Measurements from ENCODE around the gene GNL3L.
"Not testable (repeated sequence)": the region's sequence is repeated elsewhere in the genome, so short reads cannot be mapped to it uniquely, and the experiment has no call there.

Gene GNL3L

GRCh38 chrX:54529151-54529550, 868 bp upstream of the GNL3L start:
- H3K36me3 Mint-ChIP-seq (ENCODE audit: low read depth), result peaks cover 45% of the 10 kb centered on the region
- H3K4me3 Mint-ChIP-seq, result no peak overlapping the region
- peaks cover 27% of the 10 kb centered on the region for H3K4me1 Mint-ChIP-seq (ENCODE audit: low read depth)
- no peaks in the 10 kb centered on the region for H3K9me3 Mint-ChIP-seq
- H3K27ac Mint-ChIP-seq, result peak overlapping the region; percentile 96
- peaks cover 7% of the 10 kb centered on the region for H3K27me3 Mint-ChIP-seq
- DNase-seq, result no peak

DNA sequence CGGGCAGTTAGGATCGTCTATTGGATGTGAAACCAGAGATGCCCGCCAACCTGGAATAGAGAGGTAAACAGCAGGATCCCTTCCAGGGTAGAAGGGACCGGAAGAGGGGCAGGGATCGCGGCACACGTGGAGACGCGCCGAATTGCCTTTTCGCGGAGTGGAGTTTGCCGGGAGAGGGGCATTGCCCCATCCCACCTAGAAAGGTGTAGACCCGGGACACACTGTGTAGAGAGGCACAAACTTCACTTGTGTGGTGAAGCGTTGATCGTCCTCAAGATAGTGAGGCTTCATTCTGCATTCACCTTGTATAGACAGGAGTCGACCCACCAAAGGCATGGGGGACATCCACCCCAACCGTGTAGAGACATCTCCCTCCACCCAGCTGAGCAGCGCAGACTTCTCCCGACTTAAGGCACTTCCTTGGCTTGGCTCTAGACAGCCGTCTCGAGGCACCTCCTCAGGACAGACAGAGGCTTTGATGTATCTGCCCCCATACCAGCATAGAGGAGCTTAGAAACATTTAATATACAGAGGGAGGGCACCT, 410 bp downstream of the GNL3L start:
- Mint-ChIP-seq H3K27ac (peak overlapping the region; percentile 96), H3K27me3 (peaks cover 3% of the 10 kb centered on the region), H3K4me1 (ENCODE audit: low read depth) (peaks cover 34% of the 10 kb centered on the region), H3K36me3 (ENCODE audit: low read depth) (peaks cover 52% of the 10 kb centered on the region), H3K4me3 (peak overlapping the region; percentile 92), H3K9me3 (no peaks in the 10 kb centered on the region)
- DNase-seq, result no peak

DNA sequence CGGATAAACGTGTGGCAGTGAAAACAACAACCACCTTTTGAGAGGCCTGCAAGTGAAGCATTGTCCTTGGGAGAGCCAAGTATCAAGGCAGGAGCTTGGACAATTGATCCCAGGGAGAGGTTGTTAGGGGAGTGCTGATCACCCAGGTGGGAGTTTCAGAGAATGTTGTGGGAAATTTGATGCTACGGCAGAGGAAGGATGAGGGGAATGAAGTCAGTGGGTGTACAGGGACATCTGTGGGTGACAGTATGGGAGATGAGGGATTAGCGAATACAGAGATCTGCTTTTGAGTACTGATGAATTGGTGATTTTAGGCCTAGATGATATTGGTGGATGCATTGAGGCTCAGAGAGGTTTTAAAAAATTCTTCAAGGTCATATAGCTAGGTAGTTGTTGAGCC, 4.3 kb downstream of the GNL3L start:
- Mint-ChIP-seq H3K27ac (no peak overlapping the region), H3K9me3 (no peaks in the 10 kb centered on the region), H3K4me3 (no peak overlapping the region), H3K4me1 (ENCODE audit: low read depth) (peaks cover 36% of the 10 kb centered on the region), H3K27me3 (peaks cover 8% of the 10 kb centered on the region), H3K36me3 (ENCODE audit: low read depth) (peaks cover 79% of the 10 kb centered on the region)
- no peak for DNase-seq

- no peak for DNase-seq
- Mint-ChIP-seq H3K27me3 (peaks cover 5% of the 10 kb centered on the region), H3K4me3 (no peak overlapping the region), H3K9me3 (no peaks in the 10 kb centered on the region), H3K27ac (no peak overlapping the region), H3K36me3 (ENCODE audit: low read depth) (peaks cover 80% of the 10 kb centered on the region), H3K4me1 (ENCODE audit: low read depth) (peaks cover 4% of the 10 kb centered on the region)
Observed at GRCh38 chrX:54540289-54540688, 10.3 kb downstream of the GNL3L start.

GRCh38 chrX:54542239-54542638, 12.2 kb downstream of the GNL3L start:
- not testable (repeated sequence) for H3K9me3 Mint-ChIP-seq; DNase-seq; H3K4me1 Mint-ChIP-seq (ENCODE audit: low read depth); H3K27me3 Mint-ChIP-seq; H3K27ac Mint-ChIP-seq; H3K4me3 Mint-ChIP-seq
- peaks cover 83% of the 10 kb centered on the region for H3K36me3 Mint-ChIP-seq (ENCODE audit: low read depth)

DNA sequence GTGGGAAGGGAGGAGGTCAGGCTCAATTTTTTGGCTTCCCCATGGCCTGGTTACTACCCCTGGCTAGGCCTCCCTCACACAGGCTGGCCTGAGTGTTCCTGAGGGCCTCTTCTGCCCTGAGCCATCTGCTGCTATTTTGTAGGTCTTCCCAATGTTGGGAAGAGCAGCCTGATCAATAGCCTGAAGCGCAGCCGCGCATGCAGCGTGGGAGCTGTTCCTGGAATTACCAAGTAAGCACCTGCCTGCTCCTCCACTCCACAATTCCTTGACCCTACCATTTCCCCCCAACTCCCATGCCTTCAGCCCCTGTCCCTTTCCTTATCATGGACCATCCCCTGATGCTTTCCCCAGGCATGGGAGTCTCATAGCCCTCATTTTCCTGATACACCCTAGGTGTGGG, 20.8 kb downstream of the GNL3L start:
- Mint-ChIP-seq H3K9me3 (no peaks in the 10 kb centered on the region), H3K4me3 (no peak overlapping the region), H3K36me3 (ENCODE audit: low read depth) (peaks cover 87% of the 10 kb centered on the region), H3K27me3 (peaks cover 16% of the 10 kb centered on the region), H3K4me1 (ENCODE audit: low read depth) (no peaks in the 10 kb centered on the region), H3K27ac (no peak overlapping the region)
- no peak for DNase-seq

DNA sequence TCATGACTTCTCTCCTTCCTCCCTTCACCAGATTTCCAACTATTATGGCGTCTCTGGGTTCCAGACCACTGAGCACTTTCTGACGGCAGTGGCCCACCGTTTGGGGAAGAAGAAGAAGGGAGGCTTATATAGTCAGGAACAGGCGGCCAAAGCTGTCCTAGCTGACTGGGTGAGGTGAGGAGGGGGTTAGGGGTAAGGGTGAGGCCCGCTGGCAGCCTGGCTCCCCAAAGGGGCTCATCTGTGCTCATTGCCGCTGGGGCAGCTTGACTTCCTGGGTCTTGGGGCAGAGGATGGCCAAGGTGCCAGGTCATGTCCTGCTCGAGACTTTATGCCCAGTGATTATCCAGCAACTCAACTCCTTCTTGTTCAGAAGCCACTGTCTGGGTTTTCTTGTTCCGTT, 21.8 kb downstream of the GNL3L start:
- no peak for DNase-seq
- H3K4me3 Mint-ChIP-seq, result no peak overlapping the region
- H3K27ac Mint-ChIP-seq, result no peak overlapping the region
- H3K9me3 Mint-ChIP-seq, result no peaks in the 10 kb centered on the region
- peaks cover 91% of the 10 kb centered on the region for H3K36me3 Mint-ChIP-seq (ENCODE audit: low read depth)
- no peaks in the 10 kb centered on the region for H3K4me1 Mint-ChIP-seq (ENCODE audit: low read depth)
- H3K27me3 Mint-ChIP-seq, result peaks cover 19% of the 10 kb centered on the region

GRCh38 chrX:54555006-54555405, 25.0 kb downstream of the GNL3L start:
- H3K4me1 Mint-ChIP-seq (ENCODE audit: low read depth); H3K27ac Mint-ChIP-seq; H3K9me3 Mint-ChIP-seq; H3K4me3 Mint-ChIP-seq; DNase-seq; H3K27me3 Mint-ChIP-seq: not testable (repeated sequence)
- H3K36me3 Mint-ChIP-seq (ENCODE audit: low read depth), result peaks cover 89% of the 10 kb centered on the region

- Mint-ChIP-seq H3K9me3 (no peaks in the 10 kb centered on the region), H3K4me3 (no peak overlapping the region), H3K36me3 (ENCODE audit: low read depth) (peaks cover 83% of the 10 kb centered on the region), H3K27ac (no peak overlapping the region), H3K4me1 (ENCODE audit: low read depth) (no peaks in the 10 kb centered on the region), H3K27me3 (peaks cover 8% of the 10 kb centered on the region)
- DNase-seq, result no peak
Observed at GRCh38 chrX:54560411-54560810, 30.4 kb downstream of the GNL3L start.

DNA sequence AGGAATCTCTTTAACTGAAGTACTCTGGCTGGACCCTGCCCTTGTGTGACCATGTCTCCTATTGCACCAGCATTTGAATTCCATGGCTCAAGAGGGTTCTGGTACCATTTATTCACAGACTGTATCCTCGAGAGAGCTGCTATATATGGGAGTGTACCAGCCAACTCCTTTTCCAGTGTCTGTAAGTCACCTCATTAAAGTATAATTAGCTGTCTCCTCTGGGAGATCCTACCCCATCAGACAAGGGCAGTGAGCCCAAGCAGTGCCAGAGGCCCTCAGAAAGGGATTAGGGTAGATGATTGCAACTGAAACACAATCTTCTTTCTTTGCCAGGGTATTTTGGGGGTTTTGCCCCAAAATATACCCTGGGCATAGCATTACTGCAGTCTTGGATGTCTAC, 31.6 kb downstream of the GNL3L start:
- Mint-ChIP-seq H3K9me3 (no peaks in the 10 kb centered on the region), H3K27me3 (peaks cover 3% of the 10 kb centered on the region), H3K4me1 (ENCODE audit: low read depth) (no peaks in the 10 kb centered on the region), H3K36me3 (ENCODE audit: low read depth) (peaks cover 83% of the 10 kb centered on the region), H3K4me3 (no peak overlapping the region), H3K27ac (no peak overlapping the region)
- DNase-seq, result no peak

DNA sequence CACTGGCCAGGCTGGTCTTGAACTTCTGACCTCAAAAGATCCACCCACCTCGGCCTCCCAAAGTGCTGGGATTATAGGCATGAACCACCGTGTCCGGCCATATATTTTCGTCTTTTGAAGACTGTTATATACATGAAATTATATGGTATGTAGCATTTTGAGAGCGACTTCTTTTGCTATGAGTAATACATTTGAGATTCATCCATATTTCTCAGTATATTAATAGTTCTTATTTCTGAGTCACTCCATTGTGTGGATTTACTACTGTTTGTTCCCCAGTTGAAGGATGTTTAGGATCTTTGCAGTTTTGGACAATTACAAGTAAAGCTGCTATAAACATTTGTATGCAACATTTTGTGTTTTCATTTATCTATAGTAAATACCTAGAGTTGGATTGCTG, 34.9 kb downstream of the GNL3L start:
- Mint-ChIP-seq H3K27ac (no peak overlapping the region), H3K4me3 (no peak overlapping the region), H3K4me1 (ENCODE audit: low read depth) (no peaks in the 10 kb centered on the region), H3K9me3 (peaks cover 5% of the 10 kb centered on the region), H3K36me3 (ENCODE audit: low read depth) (peaks cover 86% of the 10 kb centered on the region), H3K27me3 (peaks cover 12% of the 10 kb centered on the region)
- no peak for DNase-seq

DNA sequence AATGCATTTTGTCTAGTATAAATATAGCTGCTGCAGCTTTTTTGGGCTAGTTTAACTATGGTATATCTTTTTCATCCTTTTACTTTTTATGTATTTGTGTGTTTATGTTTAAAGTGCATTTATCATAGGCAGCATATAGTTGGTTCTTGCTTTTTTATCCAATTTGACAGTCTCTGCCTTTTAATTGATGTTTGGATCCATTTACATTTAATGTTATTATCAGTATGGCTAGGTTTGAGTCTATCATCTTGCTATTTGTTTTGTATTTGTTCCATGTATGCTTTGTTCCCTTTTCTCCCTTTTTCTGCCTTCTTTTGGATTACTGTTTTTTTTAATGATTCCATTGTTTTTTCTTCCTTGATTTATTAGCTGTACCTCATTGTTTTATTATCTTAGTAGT, 40.3 kb downstream of the GNL3L start:
- Mint-ChIP-seq H3K9me3 (peaks cover 17% of the 10 kb centered on the region), H3K36me3 (ENCODE audit: low read depth) (peaks cover 72% of the 10 kb centered on the region), H3K4me1 (ENCODE audit: low read depth) (no peaks in the 10 kb centered on the region), H3K27ac (no peak overlapping the region), H3K27me3 (peaks cover 8% of the 10 kb centered on the region), H3K4me3 (no peak overlapping the region)
- DNase-seq, result no peak

GRCh38 chrX:54572641-54573040, 42.6 kb downstream of the GNL3L start:
- H3K4me1 Mint-ChIP-seq (ENCODE audit: low read depth); H3K27ac Mint-ChIP-seq; H3K27me3 Mint-ChIP-seq; DNase-seq; H3K4me3 Mint-ChIP-seq: not testable (repeated sequence)
- H3K36me3 Mint-ChIP-seq (ENCODE audit: low read depth), result peaks cover 61% of the 10 kb centered on the region
- H3K9me3 Mint-ChIP-seq, result peaks cover 17% of the 10 kb centered on the region

GRCh38 chrX:54597728-54598127, 67.7 kb downstream of the GNL3L start:
- Mint-ChIP-seq H3K27me3 (peaks cover 13% of the 10 kb centered on the region), H3K4me1 (ENCODE audit: low read depth) (no peaks in the 10 kb centered on the region), H3K4me3 (no peak overlapping the region), H3K36me3 (ENCODE audit: low read depth) (peaks cover 21% of the 10 kb centered on the region), H3K27ac (no peak overlapping the region), H3K9me3 (peaks cover 2% of the 10 kb centered on the region)
- DNase-seq, result no peak

DNA sequence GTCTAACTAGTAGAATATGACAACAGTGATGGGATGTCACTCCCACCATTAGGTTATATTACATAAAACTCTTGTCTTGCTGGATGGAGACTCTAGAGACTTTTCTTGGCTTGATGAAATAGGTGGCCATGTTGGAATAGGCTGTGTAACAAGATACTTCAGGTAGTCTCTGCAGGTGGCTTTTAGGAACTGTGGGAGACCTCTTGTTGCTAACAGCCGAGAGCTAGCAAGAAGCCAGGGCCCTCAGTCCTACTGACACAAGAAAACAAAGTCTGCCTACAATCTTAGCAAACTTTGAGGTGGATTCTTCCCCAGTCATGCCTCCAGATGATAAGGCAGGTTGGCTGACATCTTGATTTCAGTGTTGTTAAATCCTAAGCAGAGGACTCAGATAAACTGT, 72.5 kb downstream of the GNL3L start:
- H3K36me3 Mint-ChIP-seq (ENCODE audit: low read depth), result no peaks in the 10 kb centered on the region

More for the DNA sequence above, 72.5 kb downstream of the GNL3L start:
- H3K9me3 Mint-ChIP-seq, result no peaks in the 10 kb centered on the region
- no peak overlapping the region for H3K27ac Mint-ChIP-seq
- peaks cover 10% of the 10 kb centered on the region for H3K27me3 Mint-ChIP-seq
- H3K4me3 Mint-ChIP-seq, result no peak overlapping the region
- DNase-seq, result no peak
- H3K4me1 Mint-ChIP-seq (ENCODE audit: low read depth), result no peaks in the 10 kb centered on the region
